WTC11 (cell line): Measurements from ENCODE around the gene SPEF1. TPM values are rescaled to one million over a fixed set of nuclear protein-coding genes. Genes with fewer than 3 reads are reported as not detected.

Experiments used
- ATAC-seq: fragments of 200-7000 bp; cut with Tn5 transposase; 2 replicates; pipeline ENCODE4 v1.10.0; 2021; ENCODE audit warnings: mild to moderate bottlenecking, moderate library complexity
- CTCF ChIA-PET: fragments of 300-600 bp; sonication (Branson Sonifier 250); formaldehyde crosslinking; loops from one replicate; lab custom pipeline; 2021; ENCODE audit warnings: antibody characterized with exemption; lab: Charles Lee
- POLR2A ChIA-PET: fragments of 350-600 bp; sonication (Branson Sonifier 250); formaldehyde crosslinking; loops from one replicate; lab custom pipeline; 2021; ENCODE audit warnings: antibody characterized with exemption; lab: Charles Lee
- DNase-seq: peaks from one replicate; pipeline ENCODE4 v3.0.0; 2021; ENCODE audit warnings: low spot score
- H3K27ac Mint-ChIP-seq: 2 replicates; pipeline ENCODE4 v1.8.0; 2021; ENCODE audit warnings: mixed read lengths
- H3K27me3 Mint-ChIP-seq: 2 replicates; pipeline ENCODE4 v1.8.0; 2021; ENCODE audit warnings: low read depth, mild to moderate bottlenecking, moderate library complexity, mixed read lengths
- H3K36me3 Mint-ChIP-seq: 2 replicates; pipeline ENCODE4 v1.8.0; 2021; ENCODE audit warnings: mixed read lengths
- H3K4me1 Mint-ChIP-seq: 2 replicates; pipeline ENCODE4 v1.8.0; 2022; ENCODE audit warnings: mixed read lengths
- H3K4me3 Mint-ChIP-seq: 2 replicates; pipeline ENCODE4 v1.8.0; 2021; ENCODE audit warnings: mild to moderate bottlenecking, moderate library complexity, mixed read lengths
- H3K9me3 Mint-ChIP-seq: 2 replicates; pipeline ENCODE4 v1.8.0; 2021; ENCODE audit warnings: mixed read lengths
- EMX1 ChIP-seq: fragments of 250-450 bp; sonication (Bioruptor Pico); IDR thresholded peaks from 2 replicates; pipeline ENCODE4 v1.8.0; 2021; ENCODE audit warnings: mild to moderate bottlenecking
- ETV6 ChIP-seq: sonication (generic); formaldehyde crosslinking; IDR thresholded peaks from 2 replicates; pipeline ENCODE4 v1.8.1; 2022; ENCODE audit warnings: mild to moderate bottlenecking, missing genetic modification reagents
- FOXP1 ChIP-seq: sonication (generic); formaldehyde crosslinking; IDR thresholded peaks from 2 replicates; pipeline ENCODE4 v1.8.0; 2022; ENCODE audit warnings: missing genetic modification reagents, mild to moderate bottlenecking, moderate library complexity, borderline replicate concordance
- HMGA2 ChIP-seq: fragments of 250-450 bp; sonication (Bioruptor Pico); IDR thresholded peaks from 2 replicates; pipeline ENCODE4 v1.4.0; 2021; ENCODE audit warnings: mild to moderate bottlenecking, moderate library complexity
- NFATC4 ChIP-seq: fragments of 250-450 bp; sonication (Bioruptor Pico); IDR thresholded peaks from 2 replicates; pipeline ENCODE4 v1.9.0; 2021; ENCODE audit warnings: mild to moderate bottlenecking
- NFE2L1 ChIP-seq: sonication (generic); formaldehyde crosslinking; IDR thresholded peaks from 2 replicates; pipeline ENCODE4 v1.8.1; 2023; ENCODE audit warnings: missing genetic modification reagents
- RELA ChIP-seq: sonication (generic); formaldehyde crosslinking; IDR thresholded peaks from 2 replicates; pipeline ENCODE4 v1.8.1; 2022; ENCODE audit warnings: missing genetic modification reagents, mild to moderate bottlenecking, borderline replicate concordance
- RORB ChIP-seq: fragments of 250-450 bp; sonication (Bioruptor Pico); IDR thresholded peaks from 2 replicates; pipeline ENCODE4 v1.9.0; 2021; ENCODE audit warnings: mild to moderate bottlenecking
- SMAD4 ChIP-seq: sonication (generic); formaldehyde crosslinking; IDR thresholded peaks from 2 replicates; pipeline ENCODE4 v1.8.0; 2022; ENCODE audit warnings: mild to moderate bottlenecking, missing genetic modification reagents
- SOX15 ChIP-seq: fragments of 250-450 bp; sonication (Bioruptor Pico); IDR thresholded peaks from 2 replicates; pipeline ENCODE4 v1.9.0; 2021; ENCODE audit warnings: mild to moderate bottlenecking
- TCF7 ChIP-seq: sonication (generic); formaldehyde crosslinking; IDR thresholded peaks from 2 replicates; pipeline ENCODE4 v1.8.0; 2022; ENCODE audit warnings: mild to moderate bottlenecking, low read depth, missing genetic modification reagents, moderate library complexity
- TP53 ChIP-seq: sonication (generic); formaldehyde crosslinking; IDR thresholded peaks from 2 replicates; pipeline ENCODE4 v1.8.1; 2023; ENCODE audit warnings: mild to moderate bottlenecking, missing genetic modification reagents
- ZNF138 ChIP-seq: sonication (generic); formaldehyde crosslinking; conservative IDR thresholded peaks from 2 replicates; pipeline ENCODE4 v1.8.1; 2022; ENCODE audit warnings: mild to moderate bottlenecking, moderate library complexity, missing genetic modification reagents
- ZNF317 ChIP-seq: sonication (generic); formaldehyde crosslinking; IDR thresholded peaks from 2 replicates; pipeline ENCODE4 v1.8.1; 2023; ENCODE audit warnings: low read depth, mild to moderate bottlenecking, moderate library complexity, missing genetic modification reagents, borderline replicate concordance
- ZNF396 ChIP-seq: fragments of 250-450 bp; sonication (Bioruptor Pico); IDR thresholded peaks from 2 replicates; pipeline ENCODE4 v1.8.0; 2021; ENCODE audit warnings: mild to moderate bottlenecking, moderate library complexity, borderline replicate concordance
- ZNF416 ChIP-seq: fragments of 250-450 bp; sonication (Bioruptor Pico); IDR thresholded peaks from 2 replicates; pipeline ENCODE4 v1.9.0; 2021; ENCODE audit warnings: mild to moderate bottlenecking, inconsistent platforms
- ZNF423 ChIP-seq: fragments of 250-450 bp; sonication (Bioruptor Pico); IDR thresholded peaks from 2 replicates; pipeline ENCODE4 v2.1.2; 2022; ENCODE audit warnings: mild to moderate bottlenecking, moderate library complexity
- total RNA-seq: library from RNA; stranded (reverse); gene quantifications from 3 replicates; pipeline ENCODE4 v1.2.3, GENCODE V29; 2021
- TF ChIP-seq, protein P1 (sequence below): sonication (generic); formaldehyde crosslinking; IDR thresholded peaks from 2 replicates; pipeline ENCODE4 v1.8.0; 2023; ENCODE audit warnings: mild to moderate bottlenecking, missing genetic modification reagents
- TF ChIP-seq, protein P2 (sequence below): sonication (generic); formaldehyde crosslinking; conservative IDR thresholded peaks from 2 replicates; pipeline ENCODE4 v1.8.1; 2023; ENCODE audit warnings: mild to moderate bottlenecking, low read depth, missing genetic modification reagents, moderate library complexity
- TF ChIP-seq, protein P3 (sequence below): sonication (generic); formaldehyde crosslinking; IDR thresholded peaks from 2 replicates; pipeline ENCODE4 v1.8.1; 2023; ENCODE audit warnings: mild to moderate bottlenecking, missing genetic modification reagents, borderline replicate concordance

The SPEF1 gene
- total RNA-seq, 1 experiment from 2014 or later = 0.72 TPM

DNA sequence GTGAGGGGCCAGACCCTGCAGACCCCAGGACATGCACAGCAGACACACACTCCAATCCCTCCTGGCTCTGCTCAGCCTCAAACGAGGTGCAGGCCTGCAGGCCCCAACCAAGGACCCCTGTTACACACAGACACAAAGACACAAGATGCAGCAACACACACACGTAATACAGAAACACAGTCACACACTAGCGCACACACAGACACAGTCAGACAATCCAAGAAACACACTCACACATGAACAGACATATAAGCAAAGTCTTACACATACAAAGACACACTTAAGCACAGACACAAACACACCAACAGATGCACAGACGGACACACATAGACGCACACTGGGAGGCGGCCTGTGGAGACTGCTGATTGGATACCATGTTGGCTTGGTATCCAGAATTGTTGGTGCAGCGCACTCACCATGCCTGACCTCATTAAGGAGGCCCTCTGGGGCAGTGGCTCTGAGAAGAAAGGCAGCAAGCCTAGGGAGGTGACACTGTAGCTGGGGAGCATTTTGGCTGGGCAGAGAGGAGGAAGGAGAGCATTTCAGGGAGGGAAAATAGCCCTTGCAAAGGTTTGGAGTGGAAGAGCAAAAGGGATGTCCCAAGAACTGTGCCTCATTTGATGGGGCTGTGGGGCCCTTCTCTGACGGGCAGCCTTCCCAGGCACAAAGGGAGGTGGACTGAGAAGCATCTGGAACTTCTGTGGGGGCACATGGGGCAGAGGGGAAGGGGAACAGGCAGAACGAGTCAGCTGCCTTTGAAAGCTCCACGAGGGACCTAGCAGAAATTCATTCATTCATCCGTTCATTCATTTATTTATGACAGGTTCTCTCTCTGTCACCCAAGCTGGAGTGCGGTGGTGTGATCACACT is 50.2 kb downstream of the SPEF1 start:
- POLR2A ChIA-PET = interaction anchor here (1.0 kb wide), 1 partner anchor 18 kb away, joined by 4 read pairs; no protein-coding TSS in a partner anchor
- CTCF ChIA-PET = interaction anchor here (1.1 to 5.5 kb wide), 8 partner anchors 14 to 38 kb away, joined by 3 to 43 read pairs (median 8); no protein-coding TSS in a partner anchor
- H3K9me3 Mint-ChIP-seq = no peaks in the 10 kb centered on the region
- no peaks in the 10 kb centered on the region for H3K36me3 Mint-ChIP-seq
- TF ChIP-seq NFATC4 (CRISPR knock-in tag) = no peak
- TF ChIP-seq ZNF416 (CRISPR knock-in tag) = no peak
- TF ChIP-seq HMGA2 (CRISPR knock-in tag) = no peak
- no peak for TF ChIP-seq ZNF423 (CRISPR knock-in tag)
- TF ChIP-seq ZNF317 (CRISPR knock-in tag) = no peak
- TF ChIP-seq NFE2L1 (CRISPR knock-in tag) = no peak
- TF ChIP-seq RORB (CRISPR knock-in tag) = no peak
- no peak for TF ChIP-seq TP53 (CRISPR knock-in tag)
- no peak for TF ChIP-seq ZNF396 (CRISPR knock-in tag)
- TF ChIP-seq EMX1 = no peak
- TF ChIP-seq ZNF138 = no peak
- no peak for TF ChIP-seq RELA
- TF ChIP-seq SMAD4 (CRISPR knock-in tag) = no peak
- TF ChIP-seq TCF7 = no peak
- no peak for TF ChIP-seq FOXP1 (CRISPR knock-in tag)
- TF ChIP-seq, protein P1, sequence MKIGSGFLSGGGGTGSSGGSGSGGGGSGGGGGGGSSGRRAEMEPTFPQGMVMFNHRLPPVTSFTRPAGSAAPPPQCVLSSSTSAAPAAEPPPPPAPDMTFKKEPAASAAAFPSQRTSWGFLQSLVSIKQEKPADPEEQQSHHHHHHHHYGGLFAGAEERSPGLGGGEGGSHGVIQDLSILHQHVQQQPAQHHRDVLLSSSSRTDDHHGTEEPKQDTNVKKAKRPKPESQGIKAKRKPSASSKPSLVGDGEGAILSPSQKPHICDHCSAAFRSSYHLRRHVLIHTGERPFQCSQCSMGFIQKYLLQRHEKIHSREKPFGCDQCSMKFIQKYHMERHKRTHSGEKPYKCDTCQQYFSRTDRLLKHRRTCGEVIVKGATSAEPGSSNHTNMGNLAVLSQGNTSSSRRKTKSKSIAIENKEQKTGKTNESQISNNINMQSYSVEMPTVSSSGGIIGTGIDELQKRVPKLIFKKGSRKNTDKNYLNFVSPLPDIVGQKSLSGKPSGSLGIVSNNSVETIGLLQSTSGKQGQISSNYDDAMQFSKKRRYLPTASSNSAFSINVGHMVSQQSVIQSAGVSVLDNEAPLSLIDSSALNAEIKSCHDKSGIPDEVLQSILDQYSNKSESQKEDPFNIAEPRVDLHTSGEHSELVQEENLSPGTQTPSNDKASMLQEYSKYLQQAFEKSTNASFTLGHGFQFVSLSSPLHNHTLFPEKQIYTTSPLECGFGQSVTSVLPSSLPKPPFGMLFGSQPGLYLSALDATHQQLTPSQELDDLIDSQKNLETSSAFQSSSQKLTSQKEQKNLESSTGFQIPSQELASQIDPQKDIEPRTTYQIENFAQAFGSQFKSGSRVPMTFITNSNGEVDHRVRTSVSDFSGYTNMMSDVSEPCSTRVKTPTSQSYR (CRISPR knock-in tag) = no peak
- no peak for TF ChIP-seq ETV6 (CRISPR knock-in tag)
- no peak for TF ChIP-seq SOX15 (CRISPR knock-in tag)
- TF ChIP-seq, protein P2, sequence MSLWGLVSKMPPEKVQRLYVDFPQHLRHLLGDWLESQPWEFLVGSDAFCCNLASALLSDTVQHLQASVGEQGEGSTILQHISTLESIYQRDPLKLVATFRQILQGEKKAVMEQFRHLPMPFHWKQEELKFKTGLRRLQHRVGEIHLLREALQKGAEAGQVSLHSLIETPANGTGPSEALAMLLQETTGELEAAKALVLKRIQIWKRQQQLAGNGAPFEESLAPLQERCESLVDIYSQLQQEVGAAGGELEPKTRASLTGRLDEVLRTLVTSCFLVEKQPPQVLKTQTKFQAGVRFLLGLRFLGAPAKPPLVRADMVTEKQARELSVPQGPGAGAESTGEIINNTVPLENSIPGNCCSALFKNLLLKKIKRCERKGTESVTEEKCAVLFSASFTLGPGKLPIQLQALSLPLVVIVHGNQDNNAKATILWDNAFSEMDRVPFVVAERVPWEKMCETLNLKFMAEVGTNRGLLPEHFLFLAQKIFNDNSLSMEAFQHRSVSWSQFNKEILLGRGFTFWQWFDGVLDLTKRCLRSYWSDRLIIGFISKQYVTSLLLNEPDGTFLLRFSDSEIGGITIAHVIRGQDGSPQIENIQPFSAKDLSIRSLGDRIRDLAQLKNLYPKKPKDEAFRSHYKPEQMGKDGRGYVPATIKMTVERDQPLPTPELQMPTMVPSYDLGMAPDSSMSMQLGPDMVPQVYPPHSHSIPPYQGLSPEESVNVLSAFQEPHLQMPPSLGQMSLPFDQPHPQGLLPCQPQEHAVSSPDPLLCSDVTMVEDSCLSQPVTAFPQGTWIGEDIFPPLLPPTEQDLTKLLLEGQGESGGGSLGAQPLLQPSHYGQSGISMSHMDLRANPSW (CRISPR knock-in tag) = no peak
- TF ChIP-seq, protein P3, sequence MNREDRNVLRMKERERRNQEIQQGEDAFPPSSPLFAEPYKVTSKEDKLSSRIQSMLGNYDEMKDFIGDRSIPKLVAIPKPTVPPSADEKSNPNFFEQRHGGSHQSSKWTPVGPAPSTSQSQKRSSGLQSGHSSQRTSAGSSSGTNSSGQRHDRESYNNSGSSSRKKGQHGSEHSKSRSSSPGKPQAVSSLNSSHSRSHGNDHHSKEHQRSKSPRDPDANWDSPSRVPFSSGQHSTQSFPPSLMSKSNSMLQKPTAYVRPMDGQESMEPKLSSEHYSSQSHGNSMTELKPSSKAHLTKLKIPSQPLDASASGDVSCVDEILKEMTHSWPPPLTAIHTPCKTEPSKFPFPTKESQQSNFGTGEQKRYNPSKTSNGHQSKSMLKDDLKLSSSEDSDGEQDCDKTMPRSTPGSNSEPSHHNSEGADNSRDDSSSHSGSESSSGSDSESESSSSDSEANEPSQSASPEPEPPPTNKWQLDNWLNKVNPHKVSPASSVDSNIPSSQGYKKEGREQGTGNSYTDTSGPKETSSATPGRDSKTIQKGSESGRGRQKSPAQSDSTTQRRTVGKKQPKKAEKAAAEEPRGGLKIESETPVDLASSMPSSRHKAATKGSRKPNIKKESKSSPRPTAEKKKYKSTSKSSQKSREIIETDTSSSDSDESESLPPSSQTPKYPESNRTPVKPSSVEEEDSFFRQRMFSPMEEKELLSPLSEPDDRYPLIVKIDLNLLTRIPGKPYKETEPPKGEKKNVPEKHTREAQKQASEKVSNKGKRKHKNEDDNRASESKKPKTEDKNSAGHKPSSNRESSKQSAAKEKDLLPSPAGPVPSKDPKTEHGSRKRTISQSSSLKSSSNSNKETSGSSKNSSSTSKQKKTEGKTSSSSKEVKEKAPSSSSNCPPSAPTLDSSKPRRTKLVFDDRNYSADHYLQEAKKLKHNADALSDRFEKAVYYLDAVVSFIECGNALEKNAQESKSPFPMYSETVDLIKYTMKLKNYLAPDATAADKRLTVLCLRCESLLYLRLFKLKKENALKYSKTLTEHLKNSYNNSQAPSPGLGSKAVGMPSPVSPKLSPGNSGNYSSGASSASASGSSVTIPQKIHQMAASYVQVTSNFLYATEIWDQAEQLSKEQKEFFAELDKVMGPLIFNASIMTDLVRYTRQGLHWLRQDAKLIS (CRISPR knock-in tag) = no peak
- DNase-seq (no peak), ATAC-seq (no peak)
- H3K4me1 Mint-ChIP-seq = peaks cover 25% of the 10 kb centered on the region
- peak overlapping the region; percentile 40; the same call in 1 of the 2 replicates for H3K4me3 Mint-ChIP-seq
- peaks cover 51% of the 10 kb centered on the region for H3K27me3 Mint-ChIP-seq
- no peak overlapping the region for H3K27ac Mint-ChIP-seq
